K562 (cell line): Measurements from ENCODE around the gene GCKR. TPM values are rescaled to one million over a fixed set of nuclear protein-coding genes. Genes with fewer than 3 reads are reported as not detected.

Experiments
- ATAC-seq: fragments of 200-7000 bp; cut with Tn5 transposase; 3 replicates; pipeline ENCODE4 v1.9.1; 2020; ENCODE audit warnings: moderate library complexity
- BruUV-seq: library from RNA; stranded (reverse); fragments of 400-500 nt; replicated peaks from 2 replicates; lab custom pipeline; 2021; lab: Mats Ljungman, UMichigan
- CTCF ChIA-PET: fragments of 300-600 bp; formaldehyde crosslinking; extraction: SDS; loops from one replicate; lab custom pipeline; 2021; ENCODE audit warnings: low intra/inter-chr PET ratio; lab: Yijun Ruan, JAX
- POLR2A ChIA-PET: fragments of 300-600, 350-650 bp; sonication (Branson Sonifier 250); formaldehyde crosslinking; extraction: SDS; loops from one replicate; lab custom pipeline; 2021; ENCODE audit warnings: antibody characterized with exemption, inconsistent platforms; lab: Yijun Ruan, JAX
- DNase-seq, 4 experiments: peaks; one replicate each; pipeline versions ENCODE4 v3.0.0 to v3.0.0-alpha.2; 2011 to 2018; ENCODE audit warnings: low spot score in 3 of 4, mixed read lengths in 3 of 4; ENCODE audit errors: extremely low read depth in 1 of 4
- FAIRE-seq: peaks from 2 replicates; lab custom pipeline; 2011; peaks lifted over from hg19 to GRCh38; lab: Jason Lieb, UNC
- H2AFZ ChIP-seq: 2 replicates; pipeline ENCODE4 v1.6.0; 2011; ENCODE audit warnings: low read depth, low read length, control low read depth, inconsistent platforms
- H3K27ac ChIP-seq: fragments of 200-600 bp; 3 replicates; pipeline ENCODE4 v1.8.0; 2011; ENCODE audit warnings: low read depth, mild to moderate bottlenecking, control low read depth, inconsistent platforms, low read length, moderate library complexity, mixed read lengths; ENCODE audit errors: extremely low read depth
- H3K27me3 ChIP-seq, 2 experiments: fragments of 300-600 bp in 1 of 2; 2 replicates in 1 of 2; 3 replicates in 1 of 2; pipeline versions ENCODE4 v1.6.0 to v1.8.0; 2011; ENCODE audit warnings: inconsistent platforms in 2 of 2, low read length in 2 of 2, mild to moderate bottlenecking in 1 of 2, mixed read lengths in 1 of 2, moderate library complexity in 1 of 2; ENCODE audit not compliant: control insufficient read depth in 2 of 2, insufficient read depth in 2 of 2
- H3K36me3 ChIP-seq: fragments of 300-600 bp; 3 replicates; pipeline ENCODE4 v1.8.0; 2011; ENCODE audit warnings: mild to moderate bottlenecking, low read length, inconsistent platforms; ENCODE audit not compliant: control insufficient read depth, insufficient read depth
- H3K4me1 ChIP-seq, 2 experiments: fragments of 200-600 bp in 1 of 2; replicated peaks in 1 of 2; 2 replicates in 1 of 2; 3 replicates in 1 of 2; pipeline versions ENCODE4 v1.5.1 to v1.8.0; 2011; ENCODE audit warnings: inconsistent platforms in 2 of 2, low read length in 2 of 2, mild to moderate bottlenecking in 1 of 2, mixed read lengths in 1 of 2, moderate library complexity in 1 of 2; ENCODE audit not compliant: control insufficient read depth in 2 of 2, insufficient read depth in 2 of 2
- H3K4me2 ChIP-seq: 2 replicates; pipeline ENCODE4 v1.6.1; 2011; ENCODE audit warnings: low read length, control low read depth, inconsistent platforms, mixed read lengths; ENCODE audit not compliant: insufficient read depth
- H3K4me3 ChIP-seq: fragments of 200-600 bp; sonication (generic), shearing (Covaris generic); 2 replicates; pipeline ENCODE4 v1.5.1; 2016; ENCODE audit warnings: control low read depth, inconsistent platforms
- H3K79me2 ChIP-seq: fragments of 200-600 bp; 3 replicates; pipeline ENCODE4 v1.8.0; 2011; ENCODE audit warnings: low read length, inconsistent platforms; ENCODE audit not compliant: control insufficient read depth, insufficient read depth
- H3K9ac ChIP-seq, 2 experiments: 2 replicates each; pipeline versions ENCODE4 v1.6.0 to v1.6.1; 2011; ENCODE audit warnings: low read depth in 2 of 2, low read length in 2 of 2, control low read depth in 1 of 2, inconsistent platforms in 1 of 2, mild to moderate bottlenecking in 1 of 2, mixed read lengths in 1 of 2; ENCODE audit not compliant: insufficient read depth in 1 of 2
- H3K9me1 ChIP-seq: one replicate; pipeline ENCODE4 v1.6.0; 2011; ENCODE audit warnings: inconsistent platforms, mild to moderate bottlenecking, low read length, moderate library complexity; ENCODE audit not compliant: control insufficient read depth, insufficient read depth
- H3K9me3 ChIP-seq: replicated peaks from 2 replicates; pipeline ENCODE4 v1.5.1; 2011; ENCODE audit warnings: low read depth, low read length, inconsistent platforms; ENCODE audit not compliant: control insufficient read depth, insufficient read depth
- H4K20me1 ChIP-seq: replicated peaks from 2 replicates; pipeline ENCODE4 v1.6.1; 2011; ENCODE audit warnings: low read length, inconsistent platforms, mixed read lengths; ENCODE audit not compliant: control insufficient read depth, insufficient read depth
- ATF3 ChIP-seq, 2 experiments: fragments of 450-650 bp in 1 of 2; sonication (generic) in 1 of 2; formaldehyde crosslinking in 1 of 2; IDR thresholded peaks in 1 of 2; conservative IDR thresholded peaks in 1 of 2; 2 replicates each; pipeline versions ENCODE4 v1.6.1 to v1.8.1; 2016 to 2023; ENCODE audit warnings: mild to moderate bottlenecking in 2 of 2, moderate library complexity in 2 of 2, inconsistent platforms in 1 of 2, missing genetic modification reagents in 1 of 2
- ILF3 ChIP-seq: fragments of 450-650 bp; IDR thresholded peaks from 2 replicates; pipeline ENCODE4 v1.6.1; 2018; ENCODE audit warnings: antibody characterized with exemption, mild to moderate bottlenecking, moderate library complexity, borderline replicate concordance
- MTA2 ChIP-seq: fragments of 450-650 bp; IDR thresholded peaks from 2 replicates; pipeline ENCODE4 v1.6.1; 2016; ENCODE audit warnings: low read depth
- XRCC5 ChIP-seq: fragments of 200-400 bp; formaldehyde crosslinking; IDR thresholded peaks from 2 replicates; pipeline ENCODE4 v1.6.1; 2017; ENCODE audit warnings: low read depth, mild to moderate bottlenecking, low read length
- ZKSCAN3 ChIP-seq: fragments of 250-450 bp; sonication (Bioruptor Pico); IDR thresholded peaks from 2 replicates; pipeline ENCODE4 v1.4.0; 2020
- ZNF311 ChIP-seq: fragments of 250-450 bp; sonication (Bioruptor Pico); IDR thresholded peaks from 2 replicates; pipeline ENCODE4 v1.4.0; 2020; ENCODE audit warnings: mild to moderate bottlenecking, moderate library complexity
- WGBS: fragments of 100-300 bp; shearing (Covaris generic); methylation state at CpG from one replicate; pipeline ENCODE4 v1.1.6; 2016; ENCODE audit warnings: low coverage, mixed read lengths; ENCODE audit not compliant: insufficient coverage; ENCODE audit errors: missing lambda C conversion rate; 5-methylcytosine and 5-hydroxymethylcytosine counted together
- in situ Hi-C: fragments of 300-500 bp; cut with MboI; formaldehyde crosslinking; loops from 4 replicates; pipeline ENCODE4 v1.15.0; 2018; ENCODE audit warnings: inconsistent platforms, mixed read lengths
- intact Hi-C: fragments of 100-400 bp; cut with micrococcal nuclease; formaldehyde crosslinking; loops from 2 replicates; pipeline ENCODE4 v1.14.2; 2022
- polyA plus RNA-seq, 8 experiments: library from polyadenylated mRNA; depleted of rRNA in 4 of 8; stranded (reverse) in 5 of 8; unstranded in 3 of 8; fragments of >200 nt; fragmentation: Nextera tagmentation in 2 of 8; fragmentation: Illumina TruSeq in 1 of 8; extraction: Ambion mirVana in 2 of 8; extraction: Trizol in 1 of 8; gene quantifications; 2 replicates each; pipeline versions ENCODE4 v1.2.1 to v1.2.3, GENCODE V29; 2011 to 2014; ENCODE audit warnings: inconsistent platforms in 1 of 8, missing spikeins in 1 of 8
- total RNA-seq, 7 experiments: library from RNA; depleted of rRNA in 6 of 7; stranded (reverse); fragments of >200 nt in 6 of 7; fragmentation: Illumina TruSeq in 2 of 7; extraction: Trizol in 2 of 7; gene quantifications; 2 replicates each; pipeline versions ENCODE4 v1.2.1 to v1.2.3, GENCODE V29; 2011 to 2021; ENCODE audit warnings: low replicate concordance in 1 of 7
- TF ChIP-seq, protein P1 (sequence below): fragments of 450-650 bp; IDR thresholded peaks from 2 replicates; pipeline ENCODE4 v1.6.1; 2017; ENCODE audit warnings: antibody characterized with exemption
- TF ChIP-seq, protein P2 (sequence below): IDR thresholded peaks from 2 replicates; pipeline ENCODE4 v1.6.1; 2011; ENCODE audit not compliant: insufficient read length; ENCODE audit errors: extremely low read depth

Gene GCKR
- total and polyA plus RNA-seq, 9 of the 15 experiments (the other 6 are each of a cell fraction or from before 2014, with no cell fraction given) = 0.28 to 0.79 (median 0.50) TPM; not detected in 1

GRCh38 chr2:27492557-27492956 lies 4.1 kb upstream of the GCKR start:
- peaks cover 6% of the 10 kb centered on the region; the same call in 2 of the 3 replicates for H3K79me2 ChIP-seq
- peaks cover 17 to 22% of the 10 kb centered on the region in 2 experiments; a peak in 4 of 5 replicates for H3K4me1 ChIP-seq
- H3K9me3 ChIP-seq = no peaks in the 10 kb centered on the region
- H3K27ac ChIP-seq = no peak overlapping the region
- in situ Hi-C loops (no loop called here), intact Hi-C loops (no loop called here)
- FAIRE-seq = no peak
- BruUV-seq = no TSS peak
- no peak overlapping the region for H2AFZ ChIP-seq
- no peaks in the 10 kb centered on the region; a peak in 1 of 5 replicates for H3K27me3 ChIP-seq
- H3K36me3 ChIP-seq = no peaks in the 10 kb centered on the region
- H4K20me1 ChIP-seq = no peaks in the 10 kb centered on the region
- H3K9ac ChIP-seq = no peak overlapping the region
- TF ChIP-seq ILF3 (no peak), XRCC5 (no peak), ZKSCAN3 (no peak), ZNF311 (no peak), ATF3 (IDR thresholded peaks at IDR 0.05) (peak; percentile 70), ATF3 (CRISPR knock-in tag; conservative IDR thresholded peaks at IDR 0.05) (no peak), MTA2 (no peak)
- TF ChIP-seq, protein P1, sequence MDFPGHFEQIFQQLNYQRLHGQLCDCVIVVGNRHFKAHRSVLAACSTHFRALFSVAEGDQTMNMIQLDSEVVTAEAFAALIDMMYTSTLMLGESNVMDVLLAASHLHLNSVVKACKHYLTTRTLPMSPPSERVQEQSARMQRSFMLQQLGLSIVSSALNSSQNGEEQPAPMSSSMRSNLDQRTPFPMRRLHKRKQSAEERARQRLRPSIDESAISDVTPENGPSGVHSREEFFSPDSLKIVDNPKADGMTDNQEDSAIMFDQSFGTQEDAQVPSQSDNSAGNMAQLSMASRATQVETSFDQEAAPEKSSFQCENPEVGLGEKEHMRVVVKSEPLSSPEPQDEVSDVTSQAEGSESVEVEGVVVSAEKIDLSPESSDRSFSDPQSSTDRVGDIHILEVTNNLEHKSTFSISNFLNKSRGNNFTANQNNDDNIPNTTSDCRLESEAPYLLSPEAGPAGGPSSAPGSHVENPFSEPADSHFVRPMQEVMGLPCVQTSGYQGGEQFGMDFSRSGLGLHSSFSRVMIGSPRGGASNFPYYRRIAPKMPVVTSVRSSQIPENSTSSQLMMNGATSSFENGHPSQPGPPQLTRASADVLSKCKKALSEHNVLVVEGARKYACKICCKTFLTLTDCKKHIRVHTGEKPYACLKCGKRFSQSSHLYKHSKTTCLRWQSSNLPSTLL = no peak
- TF ChIP-seq, protein P2, sequence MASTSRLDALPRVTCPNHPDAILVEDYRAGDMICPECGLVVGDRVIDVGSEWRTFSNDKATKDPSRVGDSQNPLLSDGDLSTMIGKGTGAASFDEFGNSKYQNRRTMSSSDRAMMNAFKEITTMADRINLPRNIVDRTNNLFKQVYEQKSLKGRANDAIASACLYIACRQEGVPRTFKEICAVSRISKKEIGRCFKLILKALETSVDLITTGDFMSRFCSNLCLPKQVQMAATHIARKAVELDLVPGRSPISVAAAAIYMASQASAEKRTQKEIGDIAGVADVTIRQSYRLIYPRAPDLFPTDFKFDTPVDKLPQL = no peak
- ChIA-PET CTCF (no interaction called here), POLR2A (interaction anchor here (0.6 to 0.9 kb wide), 2 partner anchors 14 to 421 kb away, joined by 3 to 4 read pairs; partner anchors contain the start of gene OST4)
- 44% methylated on average over 3 of the region's 4 CpGs for WGBS
- no peak for DNase-seq
- H3K4me3 ChIP-seq = no peak overlapping the region
- no peak for ATAC-seq
- H3K4me2 ChIP-seq = no peak overlapping the region
- no peaks in the 10 kb centered on the region for H3K9me1 ChIP-seq
